ENCODE measurements around the gene NPM1.
A peak's percentile ranks its signal among the peaks of the same experiment; 100 is the strongest.
"Not testable (repeated sequence)": the region's sequence is repeated elsewhere in the genome, so short reads cannot be mapped to it uniquely, and the experiment has no call there.

The NPM1 gene

DNA sequence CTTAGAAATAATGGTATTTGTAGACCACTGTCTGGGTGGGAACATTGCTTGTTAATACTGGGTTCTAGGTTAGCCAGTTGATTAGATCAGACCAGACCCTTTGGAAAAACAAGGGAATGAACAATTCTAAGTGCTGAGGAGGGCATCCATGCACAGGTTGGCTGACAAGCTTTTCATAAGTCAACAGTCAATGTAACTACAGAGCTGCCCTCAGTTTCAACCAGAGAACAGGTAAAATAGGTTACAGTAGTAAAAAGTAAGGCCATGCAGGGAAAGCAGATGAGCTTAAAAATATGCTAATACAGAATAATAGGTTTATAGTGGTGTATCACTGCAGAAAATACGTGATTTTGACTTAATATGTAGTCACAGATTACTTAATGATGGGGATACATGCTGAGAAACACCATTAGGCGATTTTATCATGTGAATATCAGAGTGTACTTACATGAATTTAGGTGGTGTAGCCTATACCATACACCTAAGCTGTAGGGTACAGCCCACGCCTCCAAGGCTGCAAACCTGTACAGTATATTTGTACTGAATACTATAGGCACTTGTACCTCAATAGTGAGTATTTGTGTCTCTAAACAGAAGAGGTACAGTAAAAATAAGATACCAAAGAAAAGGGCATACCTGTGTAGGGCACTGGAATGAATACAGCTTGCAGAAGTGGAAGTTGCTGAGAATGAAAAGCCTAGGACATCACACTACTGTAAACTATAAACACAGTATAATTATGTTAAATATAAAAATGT is 25.7 kb downstream of the NPM1 start:
- no peak for DNase-seq

DNA sequence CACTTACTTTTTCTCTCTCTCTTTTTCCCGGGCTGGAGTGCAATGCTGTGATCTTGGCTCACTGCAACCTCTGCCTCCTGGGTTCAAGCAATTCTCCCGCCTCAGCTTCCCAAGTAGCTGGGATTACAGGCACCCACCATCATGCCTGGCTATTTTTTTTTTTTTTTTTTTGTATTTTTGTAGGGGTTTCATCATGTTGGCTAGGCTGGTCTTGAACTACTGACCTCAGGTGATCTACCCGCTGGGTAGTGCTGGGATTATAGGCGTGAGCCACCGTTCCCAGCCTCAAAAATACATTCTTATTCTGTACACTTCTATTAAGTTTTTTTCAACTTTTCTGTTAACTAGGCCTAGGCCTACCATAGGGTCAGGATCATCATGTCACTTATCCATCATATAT is 26.3 kb downstream of the NPM1 start:
- not testable (repeated sequence) for DNase-seq

GRCh38 chr5:171415115-171415730 is 27.6 kb downstream of the NPM1 start:
- no peak for DNase-seq

- DNase-seq = no peak
Observed at GRCh38 chr5:171416160-171417049, 28.8 kb downstream of the NPM1 start.

- peak; percentile 83 for DNase-seq
Observed at GRCh38 chr5:171418316-171418981, 30.8 kb downstream of the NPM1 start.

DNA sequence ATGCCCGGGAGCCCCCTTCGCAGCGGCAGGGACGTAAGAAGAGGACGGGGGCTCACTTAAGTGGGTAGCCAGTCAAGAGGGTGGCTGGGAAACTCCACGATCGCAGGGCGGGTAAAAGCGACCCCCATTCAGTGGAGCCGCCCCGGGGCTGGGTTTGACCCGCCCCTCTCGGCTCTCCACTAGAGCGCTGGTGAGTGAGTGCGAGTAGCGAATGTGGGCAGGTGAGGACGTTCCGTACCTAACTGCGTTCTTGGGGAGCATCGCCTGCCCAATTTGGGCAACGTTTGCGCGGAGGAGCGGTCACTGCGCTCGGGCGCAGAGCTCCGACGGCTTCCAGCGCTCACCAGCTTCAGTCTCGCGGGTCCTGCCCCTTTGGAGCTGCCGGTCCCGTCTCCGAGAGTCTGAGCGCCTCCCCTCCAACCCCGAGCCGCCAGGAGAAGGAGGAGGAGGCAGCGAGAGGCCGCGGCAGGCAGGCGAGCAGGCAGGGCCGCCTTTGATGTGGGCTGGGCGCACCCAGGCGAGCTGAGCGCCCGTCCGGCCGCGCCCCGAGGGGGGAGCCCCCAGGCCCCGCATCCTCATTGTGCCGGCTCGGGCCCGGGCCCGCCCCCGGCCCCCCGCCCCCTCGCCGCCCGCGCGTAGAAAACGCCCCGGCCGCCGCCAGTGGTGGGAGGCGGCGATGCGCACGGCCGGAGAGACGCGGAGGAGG is 31.5 kb downstream of the NPM1 start, which contains the start of gene FGF18:
Gene FGF18, plus strand, starts transcription at position 666 of the 706 bp plus-strand sequence. CDS start 553 bp downstream, outside the sequence.
- DNase-seq = no peak

DNA sequence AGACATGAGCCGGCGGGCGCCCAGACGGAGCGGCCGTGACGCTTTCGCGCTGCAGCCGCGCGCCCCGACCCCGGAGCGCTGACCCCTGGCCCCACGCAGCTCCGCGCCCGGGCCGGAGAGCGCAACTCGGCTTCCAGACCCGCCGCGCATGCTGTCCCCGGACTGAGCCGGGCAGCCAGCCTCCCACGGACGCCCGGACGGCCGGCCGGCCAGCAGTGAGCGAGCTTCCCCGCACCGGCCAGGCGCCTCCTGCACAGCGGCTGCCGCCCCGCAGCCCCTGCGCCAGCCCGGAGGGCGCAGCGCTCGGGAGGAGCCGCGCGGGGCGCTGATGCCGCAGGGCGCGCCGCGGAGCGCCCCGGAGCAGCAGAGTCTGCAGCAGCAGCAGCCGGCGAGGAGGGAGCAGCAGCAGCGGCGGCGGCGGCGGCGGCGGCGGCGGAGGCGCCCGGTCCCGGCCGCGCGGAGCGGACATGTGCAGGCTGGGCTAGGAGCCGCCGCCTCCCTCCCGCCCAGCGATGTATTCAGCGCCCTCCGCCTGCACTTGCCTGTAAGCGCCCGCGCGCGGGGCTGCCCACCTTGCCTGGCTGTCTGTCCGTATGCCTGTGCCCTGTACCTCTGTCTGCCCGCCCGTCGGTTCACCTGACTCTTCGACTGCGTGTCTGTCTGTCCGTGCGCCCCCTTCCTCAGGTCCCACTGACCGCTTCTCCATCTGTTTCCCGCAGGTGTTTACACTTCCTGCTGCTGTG is 32.2 kb downstream of the NPM1 start:
- DNase-seq = no peak

DNA sequence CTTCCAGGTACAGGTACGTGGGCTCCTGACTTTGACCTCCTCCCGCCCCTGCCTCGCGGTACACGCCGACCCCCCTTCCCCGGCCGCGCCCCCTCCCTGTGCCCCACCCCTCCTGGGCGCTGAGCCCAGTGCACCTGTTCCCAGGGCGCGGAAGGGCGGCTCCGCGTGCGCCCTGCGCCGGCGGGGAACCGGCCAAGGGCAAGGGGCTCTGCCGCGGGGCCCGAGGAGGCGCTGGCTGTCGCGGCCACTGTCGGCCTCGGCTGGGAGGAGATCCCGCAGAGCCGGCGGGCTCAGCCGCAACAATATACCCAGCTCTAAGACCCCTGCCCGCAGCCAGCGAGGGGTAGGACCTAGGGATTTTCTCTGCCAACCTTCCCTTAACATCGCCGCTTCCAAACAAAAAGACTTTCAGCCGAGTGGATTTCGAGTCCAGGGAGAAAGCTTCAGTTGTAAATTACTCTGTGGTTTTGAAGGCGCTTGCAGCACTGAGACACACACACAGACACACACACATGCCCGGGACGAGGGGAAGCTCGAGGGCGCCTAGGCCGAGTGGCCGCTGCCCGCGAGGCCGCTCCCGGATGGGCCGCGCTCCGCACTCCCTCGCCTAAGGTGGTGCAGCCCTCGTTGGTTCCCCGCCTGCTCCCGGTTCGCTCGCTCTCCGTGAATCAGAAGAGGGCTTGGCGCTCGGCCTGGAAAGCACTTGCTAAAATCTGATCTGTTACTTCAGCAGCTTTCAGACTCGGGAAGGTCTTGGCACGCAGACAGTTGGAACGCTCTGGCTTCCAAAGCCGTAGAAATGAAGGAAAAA is 33.0 kb downstream of the NPM1 start:
- no peak for DNase-seq

DNA sequence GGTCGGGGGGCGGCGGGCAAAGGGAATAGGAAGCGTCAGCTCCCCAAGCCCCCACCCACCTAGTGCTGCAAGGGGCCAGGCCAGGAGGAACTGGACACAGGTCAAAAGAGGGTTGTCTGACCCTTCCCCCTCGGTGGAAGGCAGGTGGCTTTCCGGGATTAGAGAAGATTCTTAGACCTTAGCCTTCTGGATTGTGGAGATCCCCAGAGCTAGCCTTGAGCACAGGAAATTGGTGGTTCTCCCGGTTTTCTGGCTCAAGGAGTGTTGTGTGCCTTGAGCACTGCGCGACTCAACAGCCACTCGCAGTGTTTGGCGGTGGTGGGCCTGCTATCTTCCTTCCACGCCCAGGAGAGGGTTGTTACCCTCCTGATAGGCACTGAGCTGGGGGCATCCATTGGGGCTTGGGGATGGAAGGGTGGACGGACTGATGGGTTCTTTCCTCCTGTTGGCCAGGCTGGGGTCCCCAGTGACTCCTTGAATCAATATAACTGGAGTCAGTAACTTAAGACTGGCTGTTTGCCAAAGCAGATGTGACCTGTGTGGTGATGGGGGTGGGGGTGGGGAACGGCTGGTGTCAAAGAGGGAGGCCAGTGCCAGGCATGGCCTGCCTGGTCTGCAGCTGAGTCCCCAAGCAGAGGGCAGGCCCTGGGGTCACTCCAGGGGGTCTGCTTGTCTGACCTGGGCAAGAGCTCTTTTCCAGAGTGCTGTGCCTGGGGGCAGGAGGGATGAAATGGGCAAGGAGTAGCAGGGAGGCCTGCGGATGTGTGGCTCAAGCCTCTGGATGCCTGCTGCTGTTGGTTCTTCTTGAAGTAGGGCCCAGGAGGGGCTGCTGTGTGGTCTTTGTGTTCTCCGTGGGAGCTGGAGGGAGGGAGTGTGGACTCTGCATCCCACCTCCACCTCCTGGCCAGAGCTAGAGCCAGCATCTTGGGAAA is 33.9 kb downstream of the NPM1 start:
- no peak for DNase-seq

GRCh38 chr5:171422495-171422894 is 34.8 kb downstream of the NPM1 start:
- DNase-seq = no peak

- no peak for DNase-seq
Observed at GRCh38 chr5:171422902-171423663, 35.4 kb downstream of the NPM1 start.

- DNase-seq = no peak
Observed at GRCh38 chr5:171424726-171425125, 37.1 kb downstream of the NPM1 start.

DNA sequence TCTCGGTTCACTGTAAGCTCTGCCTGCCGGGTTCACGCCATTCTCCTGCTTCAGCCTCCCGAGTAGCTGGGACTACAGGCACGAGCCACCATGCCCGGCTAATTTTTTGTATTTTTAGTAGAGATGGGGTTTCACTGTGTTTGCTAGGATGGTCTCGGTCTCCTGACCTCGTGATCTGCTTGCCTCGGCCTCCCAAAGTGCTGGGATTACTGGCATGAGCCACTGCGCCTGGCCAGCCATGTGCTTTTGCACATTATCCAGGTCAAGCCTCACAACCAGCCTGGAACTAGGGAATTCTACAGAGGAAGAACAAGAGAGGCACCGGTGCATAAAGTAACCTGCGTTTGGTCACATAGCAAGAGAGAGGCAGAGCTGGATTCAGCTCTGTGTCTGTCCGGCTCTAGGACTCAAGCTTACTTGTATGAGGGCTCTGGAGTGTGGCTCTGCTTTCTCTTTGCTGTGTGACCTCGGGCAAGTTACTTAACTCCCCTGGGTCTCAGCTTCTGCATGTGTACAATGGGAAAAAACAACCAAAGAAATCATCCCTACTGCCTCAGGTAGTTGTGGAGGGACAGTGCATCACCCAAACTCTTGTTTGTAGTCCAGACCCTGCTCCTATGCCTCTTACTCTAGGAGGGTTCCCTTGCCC is 38.1 kb downstream of the NPM1 start:
- DNase-seq = no peak

GRCh38 chr5:171426266-171426665 is 38.6 kb downstream of the NPM1 start:
- no peak for DNase-seq

- DNase-seq = no peak
Observed at GRCh38 chr5:171426680-171427079, 39.0 kb downstream of the NPM1 start.

DNA sequence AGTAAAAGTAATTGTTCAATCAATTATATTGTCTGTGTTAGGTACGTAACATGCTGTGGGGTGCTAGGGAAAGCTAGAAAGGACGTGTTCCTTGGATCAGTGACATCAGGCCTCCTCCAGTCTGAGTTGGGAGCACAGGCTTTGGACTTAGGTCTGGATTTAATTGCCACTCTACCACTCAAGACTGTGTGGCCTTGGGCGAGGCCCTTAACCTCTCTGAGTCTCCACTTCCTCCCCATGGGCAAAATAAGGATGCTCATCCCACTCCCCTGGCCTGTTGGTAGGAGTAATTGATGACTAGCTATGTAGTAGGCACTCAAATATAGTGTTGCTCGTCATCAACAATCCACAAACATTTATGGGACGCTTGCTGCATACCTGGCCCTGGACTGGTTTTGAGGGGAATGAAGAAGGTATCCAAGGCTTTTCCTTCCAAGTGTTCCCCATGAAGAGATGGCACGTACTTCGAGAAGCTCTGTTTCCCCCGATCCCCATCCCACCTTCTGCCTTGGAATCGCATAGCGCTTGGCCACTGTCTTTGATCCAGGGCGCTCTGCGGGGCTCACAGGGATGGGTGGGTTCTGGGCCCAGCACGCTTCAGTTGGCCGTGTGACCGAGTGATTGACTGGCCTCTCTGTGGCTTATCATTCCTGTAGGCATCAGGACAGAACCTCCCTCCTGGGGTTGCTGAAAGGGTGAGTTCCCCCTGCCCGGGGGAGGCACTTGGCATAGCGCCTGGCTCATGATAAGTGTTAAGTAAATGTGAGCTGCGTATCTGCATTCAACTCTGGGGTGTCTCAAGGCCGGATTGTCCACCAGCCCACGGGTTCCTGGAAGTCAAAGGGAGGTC is 39.9 kb downstream of the NPM1 start:
- no peak for DNase-seq

DNA sequence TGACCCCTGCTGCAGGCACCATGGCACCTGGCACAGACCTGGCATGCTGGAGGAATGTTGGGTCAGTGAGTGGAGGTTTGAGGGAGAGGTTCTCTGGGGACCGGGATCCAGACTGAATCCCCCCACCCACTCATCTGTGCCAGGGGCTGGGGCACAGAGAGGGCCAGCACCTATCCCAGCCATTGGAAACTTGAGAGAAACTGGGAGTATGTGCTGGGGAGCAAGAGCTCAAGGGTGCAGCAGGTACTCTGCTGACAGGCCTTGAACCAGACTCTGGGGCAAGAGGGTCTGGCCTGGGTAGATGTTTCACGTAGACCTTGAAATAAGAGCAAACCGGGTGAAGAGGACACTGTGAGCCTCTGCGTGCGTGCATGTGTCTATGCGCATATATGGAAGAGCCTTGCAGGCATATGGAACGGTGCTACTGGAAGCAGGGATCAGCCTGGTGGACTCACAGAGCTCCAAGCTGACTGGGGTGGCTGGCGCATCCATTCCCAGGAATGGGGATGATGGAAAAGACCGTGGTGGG is 40.6 kb downstream of the NPM1 start:
- DNase-seq = no peak

All from HCEC 1CT (cell line).